HG02885 (cell line): ENCODE measurements around the gene SGK1.

Source experiments
- ATAC-seq: cut with Tn5 transposase; IDR thresholded peaks from one replicate; pipeline ENCODE4 v1.9.1; 2021; ENCODE audit warnings: mild to moderate bottlenecking; ENCODE audit not compliant: unreplicated experiment, poor library complexity

Gene SGK1

DNA sequence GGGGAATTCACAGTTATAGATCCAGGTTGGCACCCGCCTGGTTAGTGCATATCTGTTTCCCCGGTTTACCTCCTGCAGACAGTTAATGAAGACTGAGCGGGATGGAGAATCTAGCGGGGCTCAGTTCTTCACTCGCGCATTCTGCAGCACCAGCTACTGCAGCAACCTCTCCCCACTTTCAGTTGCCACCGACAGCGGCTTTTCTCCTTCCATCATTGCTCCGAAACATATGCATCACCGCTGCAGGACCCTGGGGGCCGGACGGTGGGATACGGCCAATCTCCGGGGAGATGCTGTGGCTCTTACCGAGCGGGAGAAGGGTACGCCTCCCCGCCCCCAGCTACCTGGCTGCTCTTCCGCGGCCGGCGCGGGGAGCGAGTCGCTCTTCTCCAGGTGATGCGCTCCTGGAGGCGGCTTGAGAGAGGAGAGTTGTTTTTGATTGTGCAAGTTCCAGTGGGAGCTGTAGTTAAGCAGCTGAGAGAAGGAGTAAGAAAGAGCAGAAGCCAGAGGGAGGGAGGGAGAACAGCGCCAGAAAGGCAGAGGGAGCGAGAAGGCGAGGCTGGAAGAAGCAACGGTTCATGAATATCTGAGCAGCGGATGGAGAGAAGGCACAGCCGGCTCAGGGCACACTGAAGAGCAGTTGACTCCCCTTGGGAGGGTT lies at the start of gene SGK1:
Gene SGK1 (minus strand): TSS at position 642 of the 661 bp plus-strand sequence. CDS start 652 bp downstream, outside the sequence.
- peak; percentile 57 for ATAC-seq

DNA sequence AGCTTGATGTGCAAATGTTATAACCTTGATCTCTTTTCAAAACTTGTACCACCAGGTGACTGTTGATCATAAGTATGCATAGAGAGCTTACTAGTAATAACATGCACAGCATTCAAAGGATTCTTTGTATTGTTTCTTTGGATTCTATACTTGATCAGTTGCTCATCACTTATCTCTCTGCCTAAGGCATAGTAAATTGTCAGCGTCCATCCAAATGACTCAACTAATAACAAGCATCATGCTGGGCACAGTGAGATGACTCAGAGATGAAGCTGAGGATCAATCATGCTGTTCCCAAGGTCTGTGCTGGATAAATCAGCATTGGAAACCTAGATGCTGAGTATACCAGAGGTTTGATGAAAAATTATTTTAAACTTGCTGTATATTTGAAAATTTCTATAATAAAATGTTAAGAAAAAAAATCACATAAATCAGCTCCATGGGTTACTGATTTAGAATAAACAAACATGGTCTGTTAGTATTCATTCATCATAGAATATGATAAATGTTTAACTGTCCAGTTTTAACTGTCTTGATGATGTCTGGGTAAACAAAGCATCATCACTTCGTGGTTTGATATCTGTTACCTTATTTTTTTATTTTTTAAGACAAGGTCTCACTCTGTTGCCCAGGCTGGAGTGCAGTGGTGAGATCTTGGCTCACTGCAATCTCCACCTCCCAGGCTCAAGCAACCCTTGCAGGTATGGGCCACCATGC lies 45.6 kb upstream of the SGK1 start:
- ATAC-seq, result peak; percentile 37

DNA sequence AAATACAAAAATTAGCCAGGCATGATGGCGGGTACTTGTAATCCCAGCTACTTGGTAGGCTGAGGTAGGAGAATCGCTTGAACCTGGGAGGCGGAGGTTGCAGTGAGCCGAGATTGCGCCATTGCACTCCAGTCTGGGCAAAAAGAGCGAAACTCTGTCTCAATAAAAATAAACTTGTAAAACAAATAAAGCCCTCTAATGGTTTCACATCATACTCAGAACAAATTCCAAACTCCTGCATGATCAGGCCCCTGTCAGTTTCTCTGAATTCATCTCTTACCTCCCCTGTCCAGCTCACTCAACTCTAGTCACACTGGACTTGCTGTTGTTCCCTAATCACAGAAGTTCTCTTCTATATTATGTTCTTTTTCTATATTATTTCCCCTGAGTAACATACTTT lies 43.1 kb upstream of the SGK1 start:
- no peak for ATAC-seq

DNA sequence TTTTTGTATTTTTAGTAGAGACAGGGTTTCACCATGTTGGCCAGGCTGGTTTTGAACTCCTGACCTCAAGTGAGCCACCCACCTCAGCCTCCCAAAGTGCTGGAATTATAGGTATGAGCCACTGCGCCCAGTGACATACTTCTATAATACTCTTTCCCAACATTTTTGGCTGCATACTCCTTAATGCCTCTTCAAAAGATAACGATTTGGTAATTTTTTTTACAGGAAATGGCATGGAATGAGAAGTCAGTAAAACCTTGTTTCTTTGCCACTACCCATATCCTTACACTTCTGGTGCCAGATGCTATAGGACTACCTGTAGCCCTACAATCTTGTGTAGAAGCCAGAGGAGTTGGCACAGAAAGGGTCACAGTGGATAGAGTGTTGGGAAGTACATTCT lies 41.4 kb upstream of the SGK1 start:
- no peak for ATAC-seq

DNA sequence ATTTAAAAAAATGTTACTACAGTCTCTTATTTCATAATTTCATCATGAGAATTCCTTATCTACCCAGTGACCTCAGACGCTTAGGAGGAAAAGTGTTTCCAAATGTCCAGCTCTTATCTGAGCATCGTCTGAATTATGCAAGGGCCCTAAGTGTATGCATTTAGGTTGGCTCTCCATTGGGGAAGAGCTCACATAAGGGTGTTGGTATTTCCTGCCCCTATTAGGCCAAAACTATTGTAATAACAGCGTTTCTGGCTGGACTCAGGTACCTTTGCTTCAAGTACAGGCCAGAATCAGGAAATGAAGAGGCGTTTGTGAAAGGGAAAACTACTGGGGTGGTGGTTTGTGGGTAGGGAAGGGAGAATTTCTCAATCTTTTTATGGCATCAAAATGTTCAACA lies 40.4 kb upstream of the SGK1 start:
- no peak for ATAC-seq

DNA sequence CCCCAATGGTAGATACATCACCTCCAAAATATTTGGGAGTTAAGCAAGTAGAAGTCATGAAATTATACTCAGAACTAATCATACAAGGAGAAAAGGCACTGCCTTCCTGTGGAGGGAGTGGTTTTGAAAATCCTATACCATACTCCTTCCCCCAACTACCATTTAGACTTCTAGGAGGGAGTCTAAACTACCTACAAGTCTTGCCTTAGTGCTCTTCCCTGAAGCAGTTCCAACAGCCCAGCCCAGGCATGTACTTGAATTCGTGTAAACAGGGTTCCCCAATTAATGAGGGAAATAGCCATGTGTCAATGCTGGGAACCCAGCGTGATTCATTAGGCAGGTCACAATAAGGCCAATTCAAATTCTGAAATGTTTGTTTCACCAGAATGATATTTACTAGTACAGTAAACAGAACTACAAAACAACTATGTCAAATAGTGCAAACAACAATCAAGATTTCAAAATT lies 39.1 kb upstream of the SGK1 start:
- ATAC-seq, result no peak

- ATAC-seq, result no peak
Observed at GRCh38 chr6:134356405-134356804, 38.5 kb upstream of the SGK1 start.

DNA sequence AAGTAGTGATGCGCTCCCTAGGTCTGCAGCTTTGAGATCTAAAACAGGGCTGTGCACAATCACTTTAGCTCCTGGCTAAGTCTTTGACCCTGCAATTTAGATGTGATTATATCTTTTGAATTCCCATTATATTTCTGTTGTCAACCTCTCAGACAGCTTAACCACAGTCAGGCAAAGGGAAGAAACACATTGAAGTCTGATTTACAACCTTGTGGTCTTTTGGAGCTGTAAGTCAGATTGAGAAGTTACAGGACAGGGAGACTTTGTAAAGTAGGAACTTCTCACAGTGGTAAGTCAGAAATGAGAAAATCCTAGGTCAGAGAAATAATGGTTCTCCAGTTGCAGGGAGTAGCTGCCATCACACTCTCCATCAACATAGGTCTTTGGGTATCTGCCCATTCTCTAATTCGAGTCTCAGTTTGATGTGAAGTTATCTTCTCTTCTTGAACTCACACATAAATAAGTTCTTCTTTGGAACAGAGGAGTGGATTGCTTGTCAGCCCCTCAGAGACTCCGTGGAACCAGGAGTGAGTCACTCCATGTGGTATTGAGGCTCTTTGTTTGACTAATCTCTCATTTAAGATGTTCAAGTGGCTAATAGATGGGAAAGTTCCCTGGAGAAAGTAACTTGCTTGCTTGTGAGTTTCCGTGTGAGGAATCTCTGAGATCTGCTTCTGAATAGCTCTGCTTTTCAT lies 35.0 kb upstream of the SGK1 start:
- no peak for ATAC-seq

DNA sequence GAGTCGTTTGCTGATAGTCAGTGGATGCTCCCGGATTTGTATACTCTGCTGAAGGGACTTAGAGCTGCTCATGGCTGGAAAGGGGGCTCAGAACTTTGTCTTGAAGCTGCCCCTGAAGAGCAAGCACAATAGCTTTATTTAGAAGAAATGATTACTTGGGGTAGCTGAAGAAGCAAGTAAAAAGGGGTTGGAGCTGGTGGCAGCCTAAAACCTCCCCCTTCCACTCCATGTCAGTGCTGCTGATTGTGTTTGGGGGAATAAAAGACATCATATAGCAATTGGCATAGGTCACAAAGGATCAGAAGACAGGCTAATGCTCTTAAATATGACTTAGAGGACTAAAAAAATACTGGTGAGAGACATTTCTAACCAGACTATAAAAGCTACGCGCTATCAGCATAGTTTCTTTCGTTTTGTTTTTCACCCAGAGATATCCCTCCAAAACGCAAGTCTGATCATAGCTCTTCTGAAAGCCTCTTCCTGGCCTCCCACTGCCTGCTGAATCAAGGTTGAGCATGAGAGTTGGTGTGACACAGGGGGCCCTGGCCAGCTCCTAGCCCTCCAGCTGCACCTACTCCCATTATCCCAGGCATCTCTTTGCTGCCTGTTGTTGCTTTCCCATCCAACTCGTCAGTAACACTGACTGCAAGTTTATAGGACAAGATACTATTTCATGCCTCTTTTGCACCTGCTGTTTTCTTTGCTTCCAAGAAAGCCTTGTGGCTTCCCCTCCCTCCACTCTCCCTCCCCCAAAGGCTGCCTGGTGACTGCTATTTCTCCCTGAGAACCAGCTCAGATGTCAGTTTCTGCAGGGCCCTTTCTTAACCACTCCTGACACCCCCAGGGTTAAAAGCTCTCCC lies 33.9 kb upstream of the SGK1 start:
- ATAC-seq, result no peak

- ATAC-seq, result no peak
Observed at GRCh38 chr6:134347885-134348805, 30.2 kb upstream of the SGK1 start.

DNA sequence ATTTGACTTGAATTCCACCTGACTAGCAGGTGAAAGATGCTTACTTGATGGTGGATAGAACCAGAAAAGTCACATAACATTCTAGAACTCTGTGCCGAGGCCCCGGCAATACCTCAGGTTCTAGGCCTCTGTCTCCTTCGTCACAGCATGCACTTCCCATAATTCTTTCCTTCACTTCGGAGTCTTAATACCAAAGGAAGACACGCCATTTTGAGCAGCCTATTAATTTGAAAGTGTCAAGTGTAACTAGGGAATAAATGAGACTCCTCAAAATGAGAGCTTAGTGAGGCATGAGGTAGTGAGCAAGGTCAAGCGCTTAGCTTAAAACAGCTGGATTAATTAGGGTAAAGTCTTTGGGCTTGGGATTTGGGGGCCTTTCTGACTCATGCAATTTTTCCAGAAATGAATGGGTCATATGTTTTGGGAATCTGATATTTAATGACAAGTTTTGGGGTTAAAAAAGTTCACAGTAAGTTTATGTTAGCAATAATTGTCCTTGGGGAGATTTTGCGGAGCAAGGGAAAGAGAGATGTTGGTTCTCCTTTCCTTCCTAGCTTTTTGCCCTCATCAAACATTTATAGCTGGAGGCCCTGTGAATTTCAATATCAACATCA lies 29.1 kb upstream of the SGK1 start:
- ATAC-seq, result no peak

GRCh38 chr6:134345789-134346188 lies 27.9 kb upstream of the SGK1 start:
- no peak for ATAC-seq

GRCh38 chr6:134343066-134343465 lies 25.2 kb upstream of the SGK1 start:
- ATAC-seq, result no peak

GRCh38 chr6:134341999-134342567 lies 24.2 kb upstream of the SGK1 start:
- no peak for ATAC-seq

- no peak for ATAC-seq
Observed at GRCh38 chr6:134340179-134340975, 22.5 kb upstream of the SGK1 start.

DNA sequence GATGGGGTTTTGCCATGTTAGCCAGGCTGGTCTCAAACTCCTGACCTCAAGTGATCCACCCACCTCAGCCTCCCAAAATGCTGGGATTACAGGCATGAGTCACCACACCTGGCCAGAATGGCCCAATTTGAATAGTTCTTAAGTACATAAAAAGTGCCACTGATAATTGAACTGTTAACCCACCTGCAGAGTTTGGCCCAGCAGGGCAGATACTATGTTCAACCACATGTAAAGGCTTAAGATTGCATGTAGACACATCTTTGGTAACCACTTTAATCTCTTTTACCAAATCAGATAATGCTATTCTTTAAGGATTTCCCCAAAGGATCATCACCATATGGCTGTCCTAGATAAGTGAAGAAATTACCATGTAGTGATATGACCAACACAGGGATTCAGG lies 21.3 kb upstream of the SGK1 start:
- no peak for ATAC-seq

DNA sequence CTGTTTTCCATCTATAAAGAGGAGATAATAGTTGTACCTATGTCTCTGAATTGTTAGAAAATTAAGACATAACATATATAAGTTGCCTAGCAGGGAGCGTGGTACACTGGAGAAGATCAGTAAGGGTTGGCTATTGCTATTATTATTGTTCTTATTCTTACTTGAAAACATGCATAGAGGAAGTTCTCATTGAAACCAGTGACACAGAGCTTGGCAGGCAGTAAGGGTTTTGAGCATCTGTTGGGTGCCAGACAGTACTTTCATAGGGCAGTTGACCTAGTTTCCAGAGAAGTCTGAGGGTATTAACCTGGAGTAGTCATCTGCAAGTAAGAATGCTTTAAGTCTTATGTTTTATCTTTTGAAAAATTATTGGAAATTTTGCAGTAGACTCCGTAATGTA lies 13.3 kb upstream of the SGK1 start:
- ATAC-seq, result no peak

- no peak for ATAC-seq
Observed at GRCh38 chr6:134330555-134330954, 12.6 kb upstream of the SGK1 start.
